NT2/D1 (cell line): ENCODE data around the gene PCDHA7.

Source experiments
- YY1 ChIP-seq: IDR thresholded peaks from 2 replicates; pipeline ENCODE4 v1.6.1; 2011; ENCODE audit not compliant: insufficient read length, insufficient read depth
- ZNF274 ChIP-seq: IDR thresholded peaks from 2 replicates; pipeline ENCODE4 v1.6.1; 2011; ENCODE audit warnings: mild to moderate bottlenecking, low read depth, low read length

DNA sequence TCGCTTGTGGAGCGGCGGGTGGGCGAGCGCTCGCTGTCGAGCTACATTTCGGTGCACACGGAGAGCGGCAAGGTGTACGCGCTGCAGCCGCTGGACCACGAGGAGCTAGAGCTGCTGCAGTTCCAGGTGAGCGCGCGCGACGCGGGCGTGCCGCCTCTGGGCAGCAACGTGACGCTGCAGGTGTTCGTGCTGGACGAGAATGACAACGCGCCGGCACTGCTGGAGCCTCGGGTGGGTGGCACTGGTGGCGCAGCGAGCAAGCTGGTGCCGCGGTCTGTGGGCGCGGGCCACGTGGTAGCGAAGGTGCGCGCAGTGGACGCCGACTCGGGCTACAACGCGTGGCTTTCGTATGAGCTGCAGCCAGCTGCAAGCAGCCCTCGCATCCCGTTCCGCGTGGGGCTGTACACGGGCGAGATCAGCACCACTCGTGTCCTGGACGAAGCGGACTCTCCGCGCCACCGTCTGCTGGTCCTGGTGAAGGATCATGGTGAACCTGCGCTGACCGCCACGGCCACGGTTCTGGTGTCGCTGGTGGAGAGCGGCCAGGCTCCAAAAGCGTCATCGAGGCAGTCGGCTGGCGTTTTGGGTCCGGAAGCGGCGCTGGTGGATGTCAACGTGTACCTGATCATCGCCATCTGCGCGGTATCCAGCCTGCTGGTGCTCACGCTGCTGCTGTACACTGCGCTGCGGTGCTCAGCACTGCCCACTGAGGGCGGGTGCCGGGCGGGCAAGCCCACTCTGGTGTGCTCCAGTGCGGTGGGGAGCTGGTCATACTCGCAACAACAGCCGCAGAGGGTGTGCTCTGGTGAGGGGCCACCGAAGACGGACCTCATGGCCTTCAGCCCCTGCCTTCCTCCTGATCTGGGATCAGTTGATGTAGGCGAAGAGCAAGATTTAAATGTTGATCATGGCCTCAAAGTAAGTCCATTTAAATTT lies 9.0 kb downstream of the PCDHA7 start:
- TF ChIP-seq ZNF274 (no peak), YY1 (no peak)
